DMS53 (cell line): ENCODE measurements around the gene SBK2.
A peak's percentile ranks its signal among the peaks of the same experiment; 100 is the strongest.
"Not testable (repeated sequence)": the region's sequence is repeated elsewhere in the genome, so short reads cannot be mapped to it uniquely, and the experiment has no call there.

Experiments used
- DNase-seq: peaks from one replicate; lab custom pipeline; 2025; lab: John Stamatoyannopoulos, UW

Gene SBK2

GRCh38 chr19:55535965-55536350 is 975 bp downstream of the SBK2 start:
- DNase-seq = no peak

- DNase-seq = no peak
Observed at GRCh38 chr19:55535173-55535964, 1.6 kb downstream of the SBK2 start.

- not testable (repeated sequence) for DNase-seq
Observed at GRCh38 chr19:55534280-55534679, 2.7 kb downstream of the SBK2 start.

- DNase-seq = no peak
Observed at GRCh38 chr19:55530996-55531395, 5.9 kb downstream of the SBK2 start.

- no peak for DNase-seq
Observed at GRCh38 chr19:55529636-55530234, 7.2 kb downstream of the SBK2 start.

- DNase-seq = peak; percentile 95
Observed at GRCh38 chr19:55528030-55528803, 8.7 kb downstream of the SBK2 start.

GRCh38 chr19:55527197-55528029 is 9.5 kb downstream of the SBK2 start:
- no peak for DNase-seq

GRCh38 chr19:55526216-55527196 is 10.4 kb downstream of the SBK2 start:
- peak; percentile 96 for DNase-seq

- peak; percentile 43 for DNase-seq
Observed at GRCh38 chr19:55525289-55526101, 11.4 kb downstream of the SBK2 start.

- DNase-seq = no peak
Observed at GRCh38 chr19:55520691-55521292, 16.1 kb downstream of the SBK2 start.

GRCh38 chr19:55519451-55520311 is 17.3 kb downstream of the SBK2 start:
- DNase-seq = peak; percentile 89

- DNase-seq = peak; percentile 97
Observed at GRCh38 chr19:55516878-55517620, 19.9 kb downstream of the SBK2 start.

GRCh38 chr19:55508120-55508519 is 28.8 kb downstream of the SBK2 start:
- no peak for DNase-seq

- DNase-seq = no peak
Observed at GRCh38 chr19:55504981-55505380, 32.0 kb downstream of the SBK2 start.

- no peak for DNase-seq
Observed at GRCh38 chr19:55504252-55504603, 32.7 kb downstream of the SBK2 start.

GRCh38 chr19:55503502-55504251 is 33.3 kb downstream of the SBK2 start:
- DNase-seq = peak; percentile 97

GRCh38 chr19:55503157-55503501 is 33.8 kb downstream of the SBK2 start:
- peak; percentile 67 for DNase-seq
